Pancreas (tissue), 10 donors: ENCODE results near the gene PI4KA. TPM values are rescaled to one million over a fixed set of nuclear protein-coding genes. Genes with fewer than 3 reads are reported as not detected.
"Not testable (repeated sequence)": the region's sequence is repeated elsewhere in the genome, so short reads cannot be mapped to it uniquely, and the experiment has no call there.

Experiments used
- ATAC-seq, 4 donors: fragments of 200-7000 bp; cut with Tn5 transposase; one replicate each; pipeline versions ENCODE4 v1.8.0 to v1.9.1; 2020; ENCODE audit warnings: mild to moderate bottlenecking in 4 of 4, moderate library complexity in 4 of 4
- DNase-seq, 6 donors: peaks; one replicate each; pipeline ENCODE4 v3.0.0-alpha.2; 2020
- FAIRE-seq: peaks from 2 replicates; lab custom pipeline; 2012; peaks lifted over from hg19 to GRCh38; lab: Jason Lieb, UNC
- H3K27ac ChIP-seq, 4 donors: fragments of 200-600 bp; sonication (generic); 1 replicate in 3 of 4; 2 replicates in 1 of 4; pipeline versions ENCODE4 v1.5.0 to v1.8.0; 2020
- H3K27me3 ChIP-seq, 4 donors: fragments of 200-600 bp; one replicate each; pipeline ENCODE4 v1.8.0; 2021
- H3K36me3 ChIP-seq, 3 donors: fragments of 200-600 bp; sonication (generic) in 1 of 3; one replicate each; pipeline versions ENCODE4 v1.5.0 to v1.8.0; 2020 to 2021
- H3K4me1 ChIP-seq, 3 donors: fragments of 200-600 bp; one replicate each; pipeline ENCODE4 v1.8.0; 2021
- H3K4me3 ChIP-seq, 4 donors: fragments of 200-600 bp; sonication (generic) in 2 of 4; one replicate each; pipeline versions ENCODE4 v1.5.0 to v1.8.0; 2020 to 2021
- H3K9me3 ChIP-seq, 4 donors: fragments of 200-600 bp; one replicate each; pipeline ENCODE4 v1.8.0; 2021
- CTCF ChIP-seq, 4 donors: fragments of 200-600 bp; sonication (generic) in 3 of 4; IDR thresholded peaks; one replicate each; pipeline versions ENCODE4 v1.5.0 to v1.8.0; 2021; ENCODE audit warnings: antibody characterized with exemption in 4 of 4
- WGBS, 2 donors: extraction: QIAGEN DNeasy Blood & Tissue Kit; methylation state at CpG; one replicate each; pipeline ENCODE4 v1.1.7; 2013; 5-methylcytosine and 5-hydroxymethylcytosine counted together
- intact Hi-C, 3 donors: fragments of 100-400 bp; cut with DNase I; formaldehyde crosslinking; loops; one replicate each; pipeline versions ENCODE4 v1.11.1 to v1.14.2; 2022
- polyA plus RNA-seq, 2 donors: library from polyadenylated mRNA; stranded (reverse); fragments of 200-250 nt; gene quantifications; one replicate each; pipeline ENCODE4 v1.2.3, GENCODE V29; 2013
- total RNA-seq, 6 donors: library from RNA; stranded (reverse); fragmentation: NEBNext Ultra II Directional in 4 of 6; extraction: Animal tissue kit (Norgen Biotek cat#: 25700) in 4 of 6; gene quantifications; one replicate each; pipeline versions ENCODE4 v1.2.1 to v1.2.4, GENCODE V29; 2021 to 2023
- donor health status: healthy with polysubstance abuse.
- donor health status: DM: no; HTN: no; CAD: no; lungs with moderate emphysema.
- donor health status: DM: no; HTN: no; CAD: no.
- donor health status: control.
- donor health status: control.
- donor health status: Bipolar disorder and iron deficiency.
- donor health status: DM: yes; HTN: yes; CAD: no.
- donor health status: DM: no; HTN: no; CAD: no.
- donor health status: DM: no; HTN: no; CAD: no.
- donor health status: DM: yes; HTN: yes; CAD: no.

The PI4KA gene
- total and polyA plus RNA-seq, 8 donors, result 23.6 to 46.6 (median 32.0) TPM

- ATAC-seq, result peak in 1 of 4 donors; percentile 51
- intact Hi-C loops, result not testable (repeated sequence)
- WGBS, 2 donors, result 24 to 28% methylated on average over 13 to 14 of the region's 17 CpGs
Observed at GRCh38 chr22:20697481-20698113, 161.0 kb downstream of the PI4KA start.

GRCh38 chr22:20696056-20696455 is 162.6 kb downstream of the PI4KA start:
- WGBS, 2 donors, result 70 to 97% methylated on average over 2 to 3 of the region's 4 CpGs
- H3K9me3 ChIP-seq, ATAC-seq, H3K4me3 ChIP-seq, FAIRE-seq, H3K27ac ChIP-seq, intact Hi-C loops, H3K4me1 ChIP-seq, H3K27me3 ChIP-seq, H3K36me3 ChIP-seq, DNase-seq: not testable (repeated sequence)

More at GRCh38 chr22:20697481-20698113, 161.0 kb downstream of the PI4KA start:
- not testable (repeated sequence) for H3K36me3 ChIP-seq, H3K4me1 ChIP-seq, H3K27me3 ChIP-seq, FAIRE-seq, H3K4me3 ChIP-seq, H3K9me3 ChIP-seq, H3K27ac ChIP-seq
- peak in 3 of 4 donors; percentile 15 to 76 (median 42) for TF ChIP-seq CTCF (IDR thresholded peaks at IDR 0.05)
- DNase-seq, result peak in 4 of 6 donors; percentile 57 to 92 (median 80)

- 83 to 92% methylated on average over 6 to 11 of the region's 12 CpGs for WGBS, 2 donors
- H3K4me3 ChIP-seq, H3K27ac ChIP-seq, FAIRE-seq, H3K27me3 ChIP-seq, ATAC-seq, H3K36me3 ChIP-seq, H3K4me1 ChIP-seq, H3K9me3 ChIP-seq, intact Hi-C loops, DNase-seq: not testable (repeated sequence)
Observed at GRCh38 chr22:20695205-20695604, 163.4 kb downstream of the PI4KA start.

- DNase-seq, H3K27ac ChIP-seq, intact Hi-C loops: not testable (repeated sequence)
Observed at GRCh38 chr22:20694256-20694655, 164.4 kb downstream of the PI4KA start.

GRCh38 chr22:20692926-20693325 is 165.7 kb downstream of the PI4KA start:
- H3K4me3 ChIP-seq, H3K27ac ChIP-seq, H3K36me3 ChIP-seq, ATAC-seq, H3K9me3 ChIP-seq, FAIRE-seq, H3K4me1 ChIP-seq, H3K27me3 ChIP-seq, DNase-seq, intact Hi-C loops: not testable (repeated sequence)
- WGBS, 2 donors, result 80 to 83% methylated on average over 6 to 7 of the region's 7 CpGs

More at GRCh38 chr22:20694256-20694655, 164.4 kb downstream of the PI4KA start:
- not testable (repeated sequence) for H3K9me3 ChIP-seq, FAIRE-seq, ATAC-seq, H3K27me3 ChIP-seq, H3K4me1 ChIP-seq, H3K4me3 ChIP-seq, H3K36me3 ChIP-seq
- 86 to 89% methylated on average over 6 of the region's 14 CpGs for WGBS, 2 donors

- H3K27ac ChIP-seq, H3K27me3 ChIP-seq, H3K4me3 ChIP-seq, ATAC-seq, H3K9me3 ChIP-seq, intact Hi-C loops, H3K36me3 ChIP-seq, H3K4me1 ChIP-seq, FAIRE-seq, DNase-seq: not testable (repeated sequence)
- 86 to 88% methylated on average over 14 to 15 of the region's 15 CpGs for WGBS, 2 donors
Observed at GRCh38 chr22:20690586-20691317, 167.9 kb downstream of the PI4KA start.

- intact Hi-C loops, DNase-seq, H3K4me3 ChIP-seq, H3K4me1 ChIP-seq, H3K27ac ChIP-seq, FAIRE-seq, H3K9me3 ChIP-seq, H3K36me3 ChIP-seq, H3K27me3 ChIP-seq, ATAC-seq: not testable (repeated sequence)
- WGBS, 2 donors, result 90 to 95% methylated on average over 29 of the region's 29 CpGs
Observed at GRCh38 chr22:20687356-20688172, 171.0 kb downstream of the PI4KA start.

GRCh38 chr22:20685764-20686163 is 172.8 kb downstream of the PI4KA start:
- FAIRE-seq, ATAC-seq, H3K27ac ChIP-seq, intact Hi-C loops, H3K4me1 ChIP-seq, H3K9me3 ChIP-seq, H3K27me3 ChIP-seq, H3K4me3 ChIP-seq, H3K36me3 ChIP-seq, DNase-seq: not testable (repeated sequence)
- WGBS, 2 donors, result 95 to 96% methylated on average over 11 of the region's 11 CpGs

- DNase-seq, H3K4me3 ChIP-seq, H3K27ac ChIP-seq, H3K9me3 ChIP-seq, H3K36me3 ChIP-seq, intact Hi-C loops, ATAC-seq, FAIRE-seq, H3K27me3 ChIP-seq, H3K4me1 ChIP-seq: not testable (repeated sequence)
- WGBS, 2 donors, result 86 to 91% methylated on average over 13 of the region's 13 CpGs
Observed at GRCh38 chr22:20678792-20679435, 179.7 kb downstream of the PI4KA start.
